ENCODE data around the gene TRAPPC3L. TPM values are rescaled to one million over a fixed set of nuclear protein-coding genes. Genes with fewer than 3 reads are reported as not detected.

The TRAPPC3L gene
- total RNA-seq, 1 experiment from 2014 or later = 0.17 TPM

- no peak for DNase-seq (ENCODE audit: low spot score)
Measured at GRCh38 chr6:116465246-116465645, 80.2 kb downstream of the TRAPPC3L start.

GRCh38 chr6:116463301-116463700, 82.2 kb downstream of the TRAPPC3L start:
- no peak for DNase-seq (ENCODE audit: low spot score)

- DNase-seq (ENCODE audit: low spot score) = no peak
Measured at GRCh38 chr6:116461932-116462885, 83.3 kb downstream of the TRAPPC3L start.

GRCh38 chr6:116461331-116461931, 84.1 kb downstream of the TRAPPC3L start, which contains the start of gene CALHM6:
CALHM6 (plus strand) TSS chr6:116461375; CDS start chr6:116461930, 555 bp downstream.
- DNase-seq (ENCODE audit: low spot score) = no peak

GRCh38 chr6:116459927-116460326, 85.6 kb downstream of the TRAPPC3L start:
- DNase-seq (ENCODE audit: low spot score) = no peak

GRCh38 chr6:116458264-116458663, 87.2 kb downstream of the TRAPPC3L start:
- no peak for DNase-seq (ENCODE audit: low spot score)

GRCh38 chr6:116456927-116457326, 88.6 kb downstream of the TRAPPC3L start:
- no peak for DNase-seq (ENCODE audit: low spot score)

- DNase-seq (ENCODE audit: low spot score) = no peak
Measured at GRCh38 chr6:116456106-116456505, 89.4 kb downstream of the TRAPPC3L start.

- no peak for DNase-seq (ENCODE audit: low spot score)
Measured at GRCh38 chr6:116452531-116452930, 93.0 kb downstream of the TRAPPC3L start.

GRCh38 chr6:116451916-116452315, 93.6 kb downstream of the TRAPPC3L start:
- no peak for DNase-seq (ENCODE audit: low spot score)

- DNase-seq (ENCODE audit: low spot score) = no peak
Measured at GRCh38 chr6:116450769-116451740, 94.4 kb downstream of the TRAPPC3L start.

- DNase-seq (ENCODE audit: low spot score) = no peak
Measured at GRCh38 chr6:116450185-116450710, 95.2 kb downstream of the TRAPPC3L start.

- DNase-seq (ENCODE audit: low spot score) = no peak
Measured at GRCh38 chr6:116449565-116449964, 95.9 kb downstream of the TRAPPC3L start.

- DNase-seq (ENCODE audit: low spot score) = peak; percentile 86
Measured at GRCh38 chr6:116447496-116448011, 97.9 kb downstream of the TRAPPC3L start.

GRCh38 chr6:116447052-116447451, 98.4 kb downstream of the TRAPPC3L start:
- peak; percentile 41 for DNase-seq (ENCODE audit: low spot score)

GRCh38 chr6:116446399-116446798, 99.1 kb downstream of the TRAPPC3L start:
- peak; percentile 21 for DNase-seq (ENCODE audit: low spot score)

GRCh38 chr6:116445102-116445501, 100.4 kb downstream of the TRAPPC3L start:
- no peak for DNase-seq (ENCODE audit: low spot score)
